Fibroblast of skin of left biceps (primary cell): Measurements from ENCODE around the gene RFC4.

Source experiments
- DNase-seq, 2 experiments: peaks; one replicate each; pipeline ENCODE4 v3.0.0-alpha.2; 2013; ENCODE audit warnings: low read depth in 2 of 2

Gene RFC4

GRCh38 chr3:186786922-186787321 lies 19.4 kb downstream of the RFC4 start:
- DNase-seq = no peak

GRCh38 chr3:186785495-186786018 lies 20.7 kb downstream of the RFC4 start:
- no peak for DNase-seq

GRCh38 chr3:186784820-186785494 lies 21.3 kb downstream of the RFC4 start:
- no peak for DNase-seq

- DNase-seq = no peak
Observed at GRCh38 chr3:186783731-186784515, 22.4 kb downstream of the RFC4 start.

- peak; percentile 80 for DNase-seq
Observed at GRCh38 chr3:186783058-186783730, 23.1 kb downstream of the RFC4 start, which contains the start of gene EIF4A2. Gene EIF4A2, plus strand, starts transcription at chr3:186783577. Its CDS starts 34 bp downstream, at chr3:186783611.

GRCh38 chr3:186782542-186783057 lies 23.7 kb downstream of the RFC4 start:
- DNase-seq = no peak

- no peak for DNase-seq
Observed at GRCh38 chr3:186779204-186779603, 27.1 kb downstream of the RFC4 start.

- DNase-seq = no peak
Observed at GRCh38 chr3:186775999-186776398, 30.3 kb downstream of the RFC4 start.

- no peak for DNase-seq
Observed at GRCh38 chr3:186772701-186773417, 33.4 kb downstream of the RFC4 start.

- DNase-seq = no peak
Observed at GRCh38 chr3:186772281-186772694, 34.0 kb downstream of the RFC4 start.

GRCh38 chr3:186760897-186761447 lies 45.3 kb downstream of the RFC4 start:
- no peak for DNase-seq

- no peak for DNase-seq
Observed at GRCh38 chr3:186760141-186760833, 46.0 kb downstream of the RFC4 start.

- DNase-seq = no peak
Observed at GRCh38 chr3:186759231-186759930, 46.9 kb downstream of the RFC4 start.

GRCh38 chr3:186757686-186758220 lies 48.5 kb downstream of the RFC4 start:
- no peak for DNase-seq

GRCh38 chr3:186757214-186757613 lies 49.1 kb downstream of the RFC4 start:
- no peak for DNase-seq

- DNase-seq = no peak
Observed at GRCh38 chr3:186754871-186755270, 51.4 kb downstream of the RFC4 start.

GRCh38 chr3:186754006-186754405 lies 52.3 kb downstream of the RFC4 start:
- DNase-seq = no peak

- no peak for DNase-seq
Observed at GRCh38 chr3:186751480-186751879, 54.8 kb downstream of the RFC4 start.

GRCh38 chr3:186750316-186750715 lies 56.0 kb downstream of the RFC4 start:
- no peak for DNase-seq

GRCh38 chr3:186746008-186746407 lies 60.3 kb downstream of the RFC4 start:
- peak; percentile 53 to 60 for DNase-seq
